ENCODE results near the gene DVL2. TPM values are rescaled to one million over a fixed set of nuclear protein-coding genes. Genes with fewer than 3 reads are reported as not detected.

The DVL2 gene
- total RNA-seq, 1 experiment from 2014 or later = 45.7 TPM

DNA sequence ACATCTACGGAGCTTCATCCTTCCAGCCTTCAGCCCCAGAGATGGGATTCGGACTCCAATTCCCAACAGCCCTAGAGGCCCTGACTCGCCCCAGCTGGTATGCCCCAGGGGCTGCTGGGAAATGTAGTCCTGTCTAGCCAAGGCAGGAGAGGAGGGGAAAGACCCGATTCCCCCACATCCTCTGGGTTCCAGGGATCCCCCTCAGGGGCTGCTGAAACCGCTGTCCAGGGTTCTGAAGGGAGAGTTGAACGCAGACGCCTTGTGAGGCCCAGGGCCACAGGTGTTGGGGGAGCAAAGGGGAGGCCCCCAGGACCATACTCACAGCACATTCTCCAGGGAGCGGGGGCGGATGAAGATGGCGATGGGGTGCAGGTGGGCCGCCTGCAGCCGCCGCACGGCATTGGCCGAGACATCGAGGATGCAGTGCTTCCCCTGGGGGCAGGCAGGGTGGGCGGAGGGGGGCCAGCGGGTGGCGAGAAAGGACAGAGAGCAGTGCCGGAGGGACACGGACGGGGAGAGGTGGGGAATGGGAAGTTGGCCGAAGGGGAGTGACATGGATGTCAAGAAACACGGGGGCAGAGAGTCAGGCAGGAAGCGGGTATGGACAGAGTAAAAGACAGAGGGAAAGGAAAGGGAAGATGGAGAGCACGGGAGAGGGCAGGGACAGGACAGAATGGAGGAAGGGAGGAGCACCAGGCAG is 42.6 kb downstream of the DVL2 start:
- Mint-ChIP-seq H3K36me3 (ENCODE audit: insufficient read depth, unreplicated experiment) (no peaks in the 10 kb centered on the region), H3K9me3 (ENCODE audit: low read depth, unreplicated experiment) (no peaks in the 10 kb centered on the region), H3K27ac (ENCODE audit: unreplicated experiment) (no peak overlapping the region), H3K4me1 (ENCODE audit: low read depth, unreplicated experiment) (peaks cover 2% of the 10 kb centered on the region), H3K27me3 (ENCODE audit: unreplicated experiment) (peaks cover 26% of the 10 kb centered on the region), H3K4me3 (ENCODE audit: low read depth, unreplicated experiment) (no peak overlapping the region)
- TF ChIP-seq, protein P1, sequence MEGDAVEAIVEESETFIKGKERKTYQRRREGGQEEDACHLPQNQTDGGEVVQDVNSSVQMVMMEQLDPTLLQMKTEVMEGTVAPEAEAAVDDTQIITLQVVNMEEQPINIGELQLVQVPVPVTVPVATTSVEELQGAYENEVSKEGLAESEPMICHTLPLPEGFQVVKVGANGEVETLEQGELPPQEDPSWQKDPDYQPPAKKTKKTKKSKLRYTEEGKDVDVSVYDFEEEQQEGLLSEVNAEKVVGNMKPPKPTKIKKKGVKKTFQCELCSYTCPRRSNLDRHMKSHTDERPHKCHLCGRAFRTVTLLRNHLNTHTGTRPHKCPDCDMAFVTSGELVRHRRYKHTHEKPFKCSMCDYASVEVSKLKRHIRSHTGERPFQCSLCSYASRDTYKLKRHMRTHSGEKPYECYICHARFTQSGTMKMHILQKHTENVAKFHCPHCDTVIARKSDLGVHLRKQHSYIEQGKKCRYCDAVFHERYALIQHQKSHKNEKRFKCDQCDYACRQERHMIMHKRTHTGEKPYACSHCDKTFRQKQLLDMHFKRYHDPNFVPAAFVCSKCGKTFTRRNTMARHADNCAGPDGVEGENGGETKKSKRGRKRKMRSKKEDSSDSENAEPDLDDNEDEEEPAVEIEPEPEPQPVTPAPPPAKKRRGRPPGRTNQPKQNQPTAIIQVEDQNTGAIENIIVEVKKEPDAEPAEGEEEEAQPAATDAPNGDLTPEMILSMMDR (IDR thresholded peaks at IDR 0.05; ENCODE audit: unreplicated experiment) = no peak
- no TSS peak for BruUV-seq (replicated peaks)
- CTCF ChIA-PET = interaction anchor here (0.7 kb wide), 1 partner anchor 58 kb away, joined by 5 read pairs; no protein-coding TSS in a partner anchor
- intact Hi-C loops (cut with micrococcal nuclease; ENCODE audit: unreplicated experiment) = no loop called here
- DNase-seq = peak; percentile 50

DNA sequence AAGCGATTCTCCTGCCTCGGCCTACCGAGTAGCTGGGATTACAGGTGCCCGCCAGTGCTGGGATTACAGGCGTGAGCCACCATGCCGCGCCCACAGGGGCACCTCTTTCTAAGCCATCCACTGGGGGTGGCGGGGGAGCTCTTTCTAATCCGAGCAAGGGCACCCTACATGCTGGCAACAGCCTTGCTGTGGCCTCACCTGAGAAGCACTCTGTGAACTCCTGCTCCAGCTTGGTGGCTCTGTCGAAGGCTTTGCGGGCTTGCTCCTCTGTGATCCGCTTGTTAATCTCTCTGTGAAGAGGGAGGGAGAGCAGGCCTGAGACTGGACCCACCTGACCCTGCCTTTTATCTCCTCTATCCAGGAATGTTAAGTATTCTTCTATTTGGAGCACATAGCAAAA is 43.2 kb downstream of the DVL2 start:
- no peaks in the 10 kb centered on the region for H3K36me3 Mint-ChIP-seq (ENCODE audit: insufficient read depth, unreplicated experiment)
- intact Hi-C loops (cut with micrococcal nuclease; ENCODE audit: unreplicated experiment) = no loop called here
- H3K4me3 Mint-ChIP-seq (ENCODE audit: low read depth, unreplicated experiment) = no peak overlapping the region
- no peaks in the 10 kb centered on the region for H3K9me3 Mint-ChIP-seq (ENCODE audit: low read depth, unreplicated experiment)
- no TSS peak for BruUV-seq (replicated peaks)
- H3K27ac Mint-ChIP-seq (ENCODE audit: unreplicated experiment) = no peak overlapping the region
- CTCF ChIA-PET = interaction anchor here (0.7 kb wide), 1 partner anchor 58 kb away, joined by 5 read pairs; no protein-coding TSS in a partner anchor
- TF ChIP-seq, protein P1 (IDR thresholded peaks at IDR 0.05; ENCODE audit: unreplicated experiment) = no peak
- DNase-seq = no peak
- peaks cover 32% of the 10 kb centered on the region for H3K27me3 Mint-ChIP-seq (ENCODE audit: unreplicated experiment)
- peaks cover 8% of the 10 kb centered on the region for H3K4me1 Mint-ChIP-seq (ENCODE audit: low read depth, unreplicated experiment)

- intact Hi-C loops (cut with micrococcal nuclease; ENCODE audit: unreplicated experiment) = no loop called here
- no peaks in the 10 kb centered on the region for H3K9me3 Mint-ChIP-seq (ENCODE audit: low read depth, unreplicated experiment)
- no peaks in the 10 kb centered on the region for H3K36me3 Mint-ChIP-seq (ENCODE audit: insufficient read depth, unreplicated experiment)
- TF ChIP-seq, protein P1 (IDR thresholded peaks at IDR 0.05; ENCODE audit: unreplicated experiment) = no peak
- no TSS peak for BruUV-seq (replicated peaks)
- H3K4me1 Mint-ChIP-seq (ENCODE audit: low read depth, unreplicated experiment) = peaks cover 8% of the 10 kb centered on the region
- CTCF ChIA-PET = no interaction called here
- no peak overlapping the region for H3K27ac Mint-ChIP-seq (ENCODE audit: unreplicated experiment)
- no peak for DNase-seq
- no peak overlapping the region for H3K4me3 Mint-ChIP-seq (ENCODE audit: low read depth, unreplicated experiment)
- peaks cover 34% of the 10 kb centered on the region for H3K27me3 Mint-ChIP-seq (ENCODE audit: unreplicated experiment)
Measured at GRCh38 chr17:7190276-7190917, 43.9 kb downstream of the DVL2 start.

- CTCF ChIA-PET = no interaction called here
Measured at GRCh38 chr17:7186241-7186640, 48.1 kb downstream of the DVL2 start.

More at GRCh38 chr17:7186241-7186640, 48.1 kb downstream of the DVL2 start:
- Mint-ChIP-seq H3K27me3 (ENCODE audit: unreplicated experiment) (peaks cover 12% of the 10 kb centered on the region), H3K4me3 (ENCODE audit: low read depth, unreplicated experiment) (no peak overlapping the region), H3K36me3 (ENCODE audit: insufficient read depth, unreplicated experiment) (no peaks in the 10 kb centered on the region), H3K27ac (ENCODE audit: unreplicated experiment) (no peak overlapping the region), H3K4me1 (ENCODE audit: low read depth, unreplicated experiment) (peaks cover 18% of the 10 kb centered on the region), H3K9me3 (ENCODE audit: low read depth, unreplicated experiment) (no peaks in the 10 kb centered on the region)
- intact Hi-C loops (cut with micrococcal nuclease; ENCODE audit: unreplicated experiment) = no loop called here
- no TSS peak for BruUV-seq (replicated peaks)
- DNase-seq = no peak
- TF ChIP-seq, protein P1 (IDR thresholded peaks at IDR 0.05; ENCODE audit: unreplicated experiment) = no peak

Measured in Calu3 (cell line).